HEK293 (cell line): ENCODE results near the gene MSRB1.

ENCODE experiments used
- CTCF ChIA-PET: fragments of 350-600 bp; formaldehyde crosslinking; extraction: SDS; loops from one replicate; lab custom pipeline; 2021; ENCODE audit warnings: antibody characterized with exemption; lab: Yijun Ruan, JAX
- POLR2A ChIA-PET: fragments of 300-600 bp; formaldehyde crosslinking; extraction: SDS; loops from one replicate; lab custom pipeline; 2020; ENCODE audit warnings: antibody characterized with exemption, inconsistent platforms; lab: Yijun Ruan, JAX
- H3K27ac ChIP-seq: fragments of 200-500 bp; sonication (Bioruptor generic); 2 replicates; pipeline ENCODE4 v1.5.1; 2014; ENCODE audit warnings: low read depth, low read length, control low read depth, inconsistent platforms; ENCODE audit errors: extremely low read depth
- H3K36me3 ChIP-seq, 2 experiments: fragments of 200-500 bp in 1 of 2; sonication (Bioruptor generic) in 1 of 2; 1 replicate in 1 of 2; 2 replicates in 1 of 2; pipeline ENCODE4 v1.5.1; 2014 to 2017; ENCODE audit warnings: inconsistent platforms in 2 of 2, low read length in 2 of 2; ENCODE audit not compliant: control insufficient read depth in 2 of 2, insufficient read depth in 1 of 2
- H3K4me1 ChIP-seq: fragments of 200-500 bp; sonication (Bioruptor generic); 2 replicates; pipeline ENCODE4 v1.5.1; 2014; ENCODE audit warnings: mild to moderate bottlenecking, low read length, inconsistent platforms; ENCODE audit not compliant: control insufficient read depth, insufficient read depth
- H3K4me3 ChIP-seq: 2 replicates; pipeline ENCODE4 v1.5.1; 2011; ENCODE audit warnings: low read depth, mild to moderate bottlenecking, control low read depth, low read length, moderate library complexity
- H3K9me3 ChIP-seq: fragments of 200-500 bp; sonication (Bioruptor generic); 2 replicates; pipeline ENCODE4 v1.5.1; 2014; ENCODE audit warnings: low read depth, low read length, inconsistent platforms; ENCODE audit not compliant: control insufficient read depth, insufficient read depth
- ATF2 ChIP-seq: fragments of 450-650 bp; formaldehyde crosslinking; IDR thresholded peaks from 2 replicates; pipeline ENCODE4 v1.5.1; 2016; ENCODE audit warnings: missing biosample characterization, missing genetic modification characterization, low read depth
- KLF10 ChIP-seq: fragments of 450-650 bp; IDR thresholded peaks from 2 replicates; pipeline ENCODE4 v1.5.1; 2018; ENCODE audit warnings: missing biosample characterization, mild to moderate bottlenecking, missing genetic modification characterization
- MEIS1 ChIP-seq: sonication (generic); formaldehyde crosslinking; IDR thresholded peaks from 2 replicates; pipeline ENCODE4 v1.8.1; 2022; ENCODE audit warnings: missing genetic modification reagents, mild to moderate bottlenecking, borderline replicate concordance
- OSR2 ChIP-seq: fragments of 450-650 bp; formaldehyde crosslinking; IDR thresholded peaks from 2 replicates; pipeline ENCODE4 v1.5.1; 2016; ENCODE audit warnings: missing biosample characterization, missing genetic modification characterization
- OVOL3 ChIP-seq: fragments of 450-650 bp; formaldehyde crosslinking; IDR thresholded peaks from 2 replicates; pipeline ENCODE4 v1.5.1; 2016; ENCODE audit warnings: missing biosample characterization, missing genetic modification characterization
- RBAK ChIP-seq: fragments of 450-650 bp; formaldehyde crosslinking; IDR thresholded peaks from 2 replicates; pipeline ENCODE4 v1.5.1; 2016; ENCODE audit warnings: missing biosample characterization, missing genetic modification characterization
- SCRT1 ChIP-seq: fragments of 450-650 bp; formaldehyde crosslinking; IDR thresholded peaks from 2 replicates; pipeline ENCODE4 v1.5.1; 2016; ENCODE audit warnings: missing biosample characterization, missing genetic modification characterization, borderline replicate concordance
- ZBTB17 ChIP-seq: fragments of 450-650 bp; formaldehyde crosslinking; IDR thresholded peaks from 2 replicates; pipeline ENCODE4 v1.5.1; 2016; ENCODE audit warnings: missing biosample characterization, missing genetic modification characterization
- ZBTB20 ChIP-seq: fragments of 450-650 bp; formaldehyde crosslinking; IDR thresholded peaks from 2 replicates; pipeline ENCODE4 v1.5.1; 2016; ENCODE audit warnings: missing biosample characterization, missing genetic modification characterization
- ZFP3 ChIP-seq: fragments of 450-650 bp; formaldehyde crosslinking; IDR thresholded peaks from 2 replicates; pipeline ENCODE4 v1.5.1; 2016; ENCODE audit warnings: low read depth, missing biosample characterization, missing genetic modification characterization
- ZNF114 ChIP-seq: fragments of 450-650 bp; formaldehyde crosslinking; IDR thresholded peaks from 2 replicates; pipeline ENCODE4 v1.5.0; 2017; ENCODE audit warnings: missing biosample characterization, missing genetic modification characterization
- ZNF324 ChIP-seq: fragments of 450-650 bp; formaldehyde crosslinking; IDR thresholded peaks from 2 replicates; pipeline ENCODE4 v1.5.1; 2016; ENCODE audit warnings: missing biosample characterization, missing genetic modification characterization
- ZNF449 ChIP-seq: fragments of 450-650 bp; formaldehyde crosslinking; IDR thresholded peaks from 2 replicates; pipeline ENCODE4 v1.5.1; 2017; ENCODE audit warnings: missing biosample characterization, mild to moderate bottlenecking, missing genetic modification characterization, moderate library complexity
- ZNF501 ChIP-seq: fragments of 450-650 bp; formaldehyde crosslinking; IDR thresholded peaks from 2 replicates; pipeline ENCODE4 v1.5.1; 2016; ENCODE audit warnings: missing biosample characterization, missing genetic modification characterization
- ZNF549 ChIP-seq: fragments of 450-650 bp; IDR thresholded peaks from 2 replicates; pipeline ENCODE4 v1.5.1; 2018; ENCODE audit warnings: missing biosample characterization, missing genetic modification characterization, mild to moderate bottlenecking, inconsistent platforms, moderate library complexity
- ZNF555 ChIP-seq: fragments of 450-650 bp; formaldehyde crosslinking; conservative IDR thresholded peaks from 2 replicates; pipeline ENCODE4 v1.5.1; 2017; ENCODE audit warnings: missing biosample characterization, mild to moderate bottlenecking, missing genetic modification characterization, inconsistent platforms
- ZNF654 ChIP-seq: fragments of 450-650 bp; formaldehyde crosslinking; IDR thresholded peaks from 2 replicates; pipeline ENCODE4 v1.5.1; 2016; ENCODE audit warnings: low read depth, missing biosample characterization, missing genetic modification characterization
- ZSCAN30 ChIP-seq: fragments of 450-650 bp; IDR thresholded peaks from 2 replicates; pipeline ENCODE4 v1.5.1; 2018; ENCODE audit warnings: missing biosample characterization, mild to moderate bottlenecking, missing genetic modification characterization, moderate library complexity
- TF ChIP-seq, protein P1 (sequence below): fragments of 450-650 bp; formaldehyde crosslinking; IDR thresholded peaks from 2 replicates; pipeline ENCODE4 v1.5.1; 2016; ENCODE audit warnings: missing biosample characterization, missing genetic modification characterization

The MSRB1 gene

DNA sequence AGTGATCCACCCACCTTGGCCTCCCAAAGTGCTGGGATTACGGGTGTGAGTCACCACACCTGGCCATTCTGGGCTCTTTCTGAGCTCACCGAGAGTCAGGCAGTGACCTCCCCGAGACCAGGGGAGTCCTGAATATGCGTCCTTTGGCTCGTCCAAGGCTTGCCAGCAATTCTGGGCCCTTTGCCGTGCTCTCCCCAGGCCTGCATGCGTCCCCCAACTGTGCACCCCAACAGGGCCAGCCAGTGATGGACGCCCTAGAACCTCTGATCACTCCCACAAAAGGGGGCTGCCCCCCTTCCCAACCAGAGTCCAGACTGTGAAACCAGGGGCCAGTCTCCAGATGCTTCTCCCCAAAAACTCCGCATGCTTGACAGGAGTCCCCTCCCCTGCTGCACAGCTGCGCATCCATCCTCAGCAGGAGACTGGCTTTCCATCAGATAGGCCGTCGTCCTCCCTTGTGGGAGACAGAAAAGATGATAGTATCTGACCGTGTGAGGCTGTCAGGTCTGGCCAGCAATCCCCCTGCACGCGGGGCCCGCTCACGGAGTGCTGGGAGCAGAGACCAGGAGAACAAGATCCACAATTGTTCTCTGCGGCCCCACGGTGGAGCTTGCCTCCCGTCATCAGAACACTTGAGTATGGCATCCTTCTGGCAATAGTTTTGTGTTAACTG, 40.3 kb downstream of the MSRB1 start:
- ChIA-PET POLR2A (interaction anchor here (0.7 kb wide), 1 partner anchor 48 kb away, joined by 7 read pairs; no protein-coding TSS in a partner anchor), CTCF (interaction anchor here (0.9 kb wide), 1 partner anchor 21 kb away, joined by 3 read pairs; no protein-coding TSS in a partner anchor)
- H3K27ac ChIP-seq = no peak overlapping the region
- TF ChIP-seq SCRT1 (tag by site-specific recombination) = no peak
- no peak for TF ChIP-seq ATF2 (tag by site-specific recombination)
- TF ChIP-seq RBAK (tag by site-specific recombination) = no peak
- TF ChIP-seq ZBTB20 = no peak
- TF ChIP-seq MEIS1 (CRISPR knock-in tag) = no peak
- no peak for TF ChIP-seq ZNF501 (tag by site-specific recombination)
- no peak for TF ChIP-seq ZBTB17
- no peak for TF ChIP-seq ZNF449
- no peak for TF ChIP-seq ZNF114 (tag by site-specific recombination)
- TF ChIP-seq, all 188 proteins: peak for 0
- H3K9me3 ChIP-seq = no peaks in the 10 kb centered on the region
- H3K4me1 ChIP-seq = no peaks in the 10 kb centered on the region
- H3K4me3 ChIP-seq = no peak overlapping the region
- H3K36me3 ChIP-seq = no peaks in the 10 kb centered on the region

DNA sequence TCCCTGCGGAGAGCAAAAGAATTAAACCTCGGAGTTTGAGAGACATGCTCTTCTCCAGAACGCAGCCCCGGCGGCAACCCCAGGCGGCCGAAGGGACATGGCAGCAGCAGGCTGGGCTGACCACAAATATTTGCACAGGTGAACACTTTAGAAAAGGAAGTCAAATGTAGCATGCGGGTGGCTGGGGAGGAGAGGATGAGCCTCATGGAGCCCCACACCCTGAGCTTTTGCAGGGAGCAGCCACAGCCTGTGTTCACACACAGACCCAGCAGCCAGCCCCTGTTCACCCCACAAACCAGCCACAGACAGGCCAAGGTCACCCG, 42.6 kb downstream of the MSRB1 start:
- no peaks in the 10 kb centered on the region for H3K4me1 ChIP-seq
- TF ChIP-seq ZFP3 (tag by site-specific recombination) = no peak
- no peak for TF ChIP-seq ZNF549 (tag by site-specific recombination)
- TF ChIP-seq OSR2 (tag by site-specific recombination) = no peak
- no peak for TF ChIP-seq OVOL3 (tag by site-specific recombination)
- TF ChIP-seq KLF10 (tag by site-specific recombination) = no peak
- no peak for TF ChIP-seq ZNF324 (tag by site-specific recombination)
- TF ChIP-seq, protein P1, sequence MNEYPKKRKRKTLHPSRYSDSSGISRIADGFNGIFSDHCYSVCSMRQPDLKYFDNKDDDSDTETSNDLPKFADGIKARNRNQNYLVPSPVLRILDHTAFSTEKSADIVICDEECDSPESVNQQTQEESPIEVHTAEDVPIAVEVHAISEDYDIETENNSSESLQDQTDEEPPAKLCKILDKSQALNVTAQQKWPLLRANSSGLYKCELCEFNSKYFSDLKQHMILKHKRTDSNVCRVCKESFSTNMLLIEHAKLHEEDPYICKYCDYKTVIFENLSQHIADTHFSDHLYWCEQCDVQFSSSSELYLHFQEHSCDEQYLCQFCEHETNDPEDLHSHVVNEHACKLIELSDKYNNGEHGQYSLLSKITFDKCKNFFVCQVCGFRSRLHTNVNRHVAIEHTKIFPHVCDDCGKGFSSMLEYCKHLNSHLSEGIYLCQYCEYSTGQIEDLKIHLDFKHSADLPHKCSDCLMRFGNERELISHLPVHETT (tag by site-specific recombination) = no peak
- no peak for TF ChIP-seq ZNF555
- TF ChIP-seq ZNF654 (tag by site-specific recombination) = no peak
- no peak for TF ChIP-seq ZSCAN30 (tag by site-specific recombination)
- no peak overlapping the region for H3K27ac ChIP-seq
- POLR2A ChIA-PET = no interaction called here
- H3K36me3 ChIP-seq = no peaks in the 10 kb centered on the region
- H3K4me3 ChIP-seq = no peak overlapping the region
- CTCF ChIA-PET = interaction anchor here (0.7 to 1.5 kb wide), 3 partner anchors 19 to 29 kb away, joined by 3 to 5 read pairs (median 4); no protein-coding TSS in a partner anchor
- no peaks in the 10 kb centered on the region for H3K9me3 ChIP-seq
